DOHH2 (cell line): ENCODE data around the gene SLC25A33.

Source experiments
- H3F3A ChIP-seq: fragments of 200-600 bp; sonication (generic), shearing (Covaris generic); 2 replicates; pipeline ENCODE4 v1.6.0; 2016; ENCODE audit warnings: antibody characterized with exemption, mild to moderate bottlenecking; ENCODE audit not compliant: control insufficient read depth, insufficient read depth
- H3K27ac ChIP-seq: fragments of 200-600 bp; sonication (generic); 2 replicates; pipeline ENCODE4 v1.5.1; 2014; ENCODE audit warnings: low read depth, mild to moderate bottlenecking, low read length, moderate library complexity
- H3K27me3 ChIP-seq: fragments of 200-600 bp; sonication (generic); 2 replicates; pipeline ENCODE4 v1.6.1; 2014; ENCODE audit warnings: mild to moderate bottlenecking, low read length, mixed read lengths; ENCODE audit not compliant: control insufficient read depth
- H3K36me3 ChIP-seq: fragments of 200-600 bp; sonication (generic); 2 replicates; pipeline ENCODE4 v1.6.1; 2014; ENCODE audit warnings: mild to moderate bottlenecking, low read length, moderate library complexity, mixed read lengths; ENCODE audit not compliant: control insufficient read depth
- H3K4me1 ChIP-seq: fragments of 200-600 bp; sonication (generic); 2 replicates; pipeline ENCODE4 v1.6.1; 2014; ENCODE audit warnings: mild to moderate bottlenecking, low read length, mixed read lengths; ENCODE audit not compliant: control insufficient read depth
- H3K4me2 ChIP-seq: fragments of 200-600 bp; sonication (generic); 2 replicates; pipeline ENCODE4 v1.6.0; 2014; ENCODE audit warnings: mild to moderate bottlenecking, low read length, moderate library complexity
- H3K4me3 ChIP-seq: fragments of 200-600 bp; sonication (generic); 2 replicates; pipeline ENCODE4 v1.5.1; 2014; ENCODE audit warnings: mild to moderate bottlenecking, low read length, mixed read lengths
- H3K79me2 ChIP-seq: fragments of 200-600 bp; sonication (generic); 2 replicates; pipeline ENCODE4 v1.6.1; 2014; ENCODE audit warnings: mild to moderate bottlenecking, low read length, mixed read lengths; ENCODE audit not compliant: control insufficient read depth
- H3K9me2 ChIP-seq: fragments of 200-600 bp; sonication (generic); replicated peaks from 2 replicates; pipeline ENCODE4 v1.6.1; 2014; ENCODE audit warnings: mild to moderate bottlenecking, low read length, mixed read lengths; ENCODE audit not compliant: control insufficient read depth
- H3K9me3 ChIP-seq: fragments of 200-600 bp; sonication (generic); 2 replicates; pipeline ENCODE4 v1.6.1; 2014; ENCODE audit warnings: antibody characterized with exemption, low read length, mixed read lengths; ENCODE audit not compliant: control insufficient read depth, insufficient read depth
- H4K20me1 ChIP-seq: fragments of 200-600 bp; sonication (generic); 2 replicates; pipeline ENCODE4 v1.6.0; 2014; ENCODE audit warnings: low read depth, mild to moderate bottlenecking, antibody characterized with exemption, low read length, moderate library complexity; ENCODE audit not compliant: control insufficient read depth, insufficient read depth
- CTCF ChIP-seq: fragments of 200-600 bp; sonication (generic); IDR thresholded peaks from one replicate; pipeline ENCODE4 v1.5.1; 2014; ENCODE audit warnings: antibody characterized with exemption, mild to moderate bottlenecking, low read depth, low read length; ENCODE audit not compliant: poor library complexity, severe bottlenecking
- EZH2phosphoT487 ChIP-seq: fragments of 200-600 bp; sonication (generic); IDR thresholded peaks from 2 replicates; pipeline ENCODE4 v1.6.1; 2017; ENCODE audit warnings: borderline replicate concordance, mild to moderate bottlenecking, antibody characterized with exemption, low read length, moderate library complexity, mixed read lengths

Gene SLC25A33

GRCh38 chr1:9503001-9503675, 36.1 kb upstream of the SLC25A33 start:
- no peaks in the 10 kb centered on the region for H3K36me3 ChIP-seq
- H3K9me2 ChIP-seq, result no peaks in the 10 kb centered on the region
- no peaks in the 10 kb centered on the region for H4K20me1 ChIP-seq
- H3K27me3 ChIP-seq, result 0 out of 2 replicates have a peak, but pooled peaks cover 9% of the 10 kb centered on the region
- H3K4me1 ChIP-seq, result no peaks in the 10 kb centered on the region
- no peaks in the 10 kb centered on the region for H3F3A ChIP-seq
- no peaks in the 10 kb centered on the region for H3K9me3 ChIP-seq
- no peak overlapping the region for H3K4me3 ChIP-seq
- no peaks in the 10 kb centered on the region for H3K79me2 ChIP-seq
- H3K4me2 ChIP-seq, result no peak overlapping the region
- no peak overlapping the region for H3K27ac ChIP-seq
- TF ChIP-seq EZH2phosphoT487 (no peak), CTCF (no peak)

GRCh38 chr1:9505143-9505542, 34.1 kb upstream of the SLC25A33 start:
- Histone ChIP-seq H3K27me3 (0 out of 2 replicates have a peak, but pooled peaks cover under 1% of the 10 kb centered on the region), H3K27ac (no peak overlapping the region), H3F3A (no peaks in the 10 kb centered on the region), H3K4me2 (no peak overlapping the region), H4K20me1 (no peaks in the 10 kb centered on the region), H3K4me1 (no peaks in the 10 kb centered on the region), H3K9me3 (no peaks in the 10 kb centered on the region), H3K4me3 (no peak overlapping the region), H3K9me2 (no peaks in the 10 kb centered on the region), H3K36me3 (no peaks in the 10 kb centered on the region), H3K79me2 (no peaks in the 10 kb centered on the region)
- no peak for TF ChIP-seq CTCF
- no peak for TF ChIP-seq EZH2phosphoT487

GRCh38 chr1:9506901-9507300, 32.4 kb upstream of the SLC25A33 start:
- Histone ChIP-seq H3K4me3 (no peak overlapping the region), H3K4me1 (no peaks in the 10 kb centered on the region), H3K79me2 (no peaks in the 10 kb centered on the region), H3K4me2 (no peak overlapping the region), H3K27me3 (no peaks in the 10 kb centered on the region), H4K20me1 (no peaks in the 10 kb centered on the region), H3K36me3 (no peaks in the 10 kb centered on the region), H3K9me2 (no peaks in the 10 kb centered on the region), H3K9me3 (no peaks in the 10 kb centered on the region), H3K27ac (no peak overlapping the region), H3F3A (no peaks in the 10 kb centered on the region)
- TF ChIP-seq CTCF, result no peak
- TF ChIP-seq EZH2phosphoT487, result no peak
